Activated CD4-positive, alpha-beta T cell treated with anti-CD3 and anti-CD28 coated beads, Interleukin-2, Interleukin-6, amounts not matched to agents 100 ng/mL and 50 ng/mL, durations not matched to agents 16 hours and 8 hours (primary cell): ENCODE data around the gene MINAR2.

Experiments used
- DNase-seq: peaks from one replicate; pipeline ENCODE4 v3.0.0-alpha.2; 2020

MINAR2 gene

GRCh38 chr5:129773376-129773775, 25.5 kb downstream of the MINAR2 start:
- DNase-seq, result no peak

GRCh38 chr5:129781594-129781993, 33.7 kb downstream of the MINAR2 start:
- no peak for DNase-seq

GRCh38 chr5:129803403-129803802, 55.5 kb downstream of the MINAR2 start:
- no peak for DNase-seq

DNA sequence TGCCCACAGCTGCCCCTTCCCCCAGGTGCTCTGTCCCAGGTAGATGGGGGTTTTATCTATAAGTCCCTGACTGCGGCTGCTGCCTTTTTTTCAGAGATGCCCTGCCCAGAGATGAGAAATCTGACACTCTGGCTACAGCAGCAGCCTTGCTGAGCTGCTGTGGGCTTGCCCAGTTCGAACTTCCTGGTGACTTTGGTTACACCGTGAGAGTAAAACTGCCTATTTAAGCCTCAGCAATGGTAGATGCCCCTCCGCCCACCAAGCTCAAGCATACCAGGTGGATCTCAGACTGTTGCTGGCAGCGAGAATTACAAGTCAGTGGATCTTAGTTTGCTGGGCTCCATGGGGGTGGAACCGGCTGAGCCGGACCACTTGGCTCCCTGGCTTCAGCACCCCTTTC, 56.8 kb downstream of the MINAR2 start:
- DNase-seq, result no peak

- DNase-seq, result no peak
These were observed 59.4 kb downstream of the MINAR2 start for GRCh38 chr5:129807162-129807814.
